Neural cell (in vitro differentiated cells): ENCODE measurements around the gene BHLHE23. TPM values are rescaled to one million over a fixed set of nuclear protein-coding genes. Genes with fewer than 3 reads are reported as not detected.

Source experiments
- H2AFZ ChIP-seq: fragments of 200-600, 300-800 bp; sonication (generic), shearing (Covaris generic); 2 replicates; pipeline ENCODE4 v1.6.0; 2014; ENCODE audit warnings: low read depth, mild to moderate bottlenecking, antibody characterized with exemption, low read length, moderate library complexity
- H3F3A ChIP-seq: fragments of 200-600 bp; shearing (Covaris generic); 2 replicates; pipeline ENCODE4 v1.6.1; 2016; ENCODE audit warnings: mild to moderate bottlenecking, moderate library complexity, mixed read lengths, antibody characterized with exemption, low read length; ENCODE audit not compliant: insufficient read depth, poor library complexity, severe bottlenecking
- H3K27ac ChIP-seq: fragments of 200-600, 300-800 bp; sonication (generic), shearing (Covaris generic); 2 replicates; pipeline ENCODE4 v1.5.1; 2014; ENCODE audit warnings: mild to moderate bottlenecking, low read length, moderate library complexity
- H3K27me3 ChIP-seq: fragments of 300-800, 200-600 bp; sonication (generic), shearing (Covaris generic); 2 replicates; pipeline ENCODE4 v1.6.0; 2014; ENCODE audit warnings: mild to moderate bottlenecking, low read depth, low read length, moderate library complexity; ENCODE audit not compliant: insufficient read depth
- H3K36me3 ChIP-seq: fragments of 300-800, 200-600 bp; sonication (generic), shearing (Covaris generic); 2 replicates; pipeline ENCODE4 v1.5.1; 2014; ENCODE audit warnings: mild to moderate bottlenecking, antibody characterized with exemption, low read length, moderate library complexity; ENCODE audit not compliant: insufficient read depth
- H3K4me2 ChIP-seq: fragments of 300-800, 200-600 bp; sonication (generic), shearing (Covaris generic); 2 replicates; pipeline ENCODE4 v1.6.0; 2014; ENCODE audit warnings: mild to moderate bottlenecking, low read length
- H3K4me3 ChIP-seq: fragments of 300-800, 200-600 bp; sonication (generic), shearing (Covaris generic); 2 replicates; pipeline ENCODE4 v1.5.1; 2014; ENCODE audit warnings: mild to moderate bottlenecking, low read length, moderate library complexity
- H3K79me2 ChIP-seq: fragments of 200-600 bp; shearing (Covaris generic); replicated peaks from 2 replicates; pipeline ENCODE4 v1.6.0; 2014; ENCODE audit warnings: mild to moderate bottlenecking, low read length, moderate library complexity; ENCODE audit not compliant: insufficient read depth
- H3K9ac ChIP-seq: fragments of 300-800, 200-600 bp; sonication (generic), shearing (Covaris generic); 2 replicates; pipeline ENCODE4 v1.6.1; 2016; ENCODE audit warnings: mild to moderate bottlenecking, low read length, mixed read lengths
- H3K9me2 ChIP-seq: fragments of 200-600 bp; shearing (Covaris generic); 2 replicates; pipeline ENCODE4 v1.6.1; 2016; ENCODE audit warnings: mild to moderate bottlenecking, low read length, mixed read lengths; ENCODE audit not compliant: insufficient read depth
- H3K9me3 ChIP-seq: fragments of 200-600, 300-800 bp; sonication (generic), shearing (Covaris generic); 2 replicates; pipeline ENCODE4 v1.6.1; 2016; ENCODE audit warnings: mild to moderate bottlenecking, mixed run types, low read length, moderate library complexity, mixed read lengths
- H4K20me1 ChIP-seq: fragments of 200-600 bp; shearing (Covaris generic); 2 replicates; pipeline ENCODE4 v1.6.1; 2016; ENCODE audit warnings: mild to moderate bottlenecking, mixed run types; ENCODE audit not compliant: insufficient read depth
- CTCF ChIP-seq: fragments of 450-650 bp; IDR thresholded peaks from 2 replicates; pipeline ENCODE4 v1.5.1; 2014; ENCODE audit warnings: antibody characterized with exemption, mild to moderate bottlenecking, moderate library complexity; ENCODE audit not compliant: poor library complexity, severe bottlenecking
- EP300 ChIP-seq: fragments of 450-650 bp; conservative IDR thresholded peaks from 2 replicates; pipeline ENCODE4 v1.6.1; 2014; ENCODE audit warnings: antibody characterized with exemption, mild to moderate bottlenecking, moderate library complexity; ENCODE audit not compliant: poor library complexity, severe bottlenecking
- EZH2 ChIP-seq: fragments of 200-600, 300-800 bp; shearing (Covaris generic), sonication (generic); IDR thresholded peaks from 2 replicates; pipeline ENCODE4 v1.6.1; 2014; ENCODE audit warnings: antibody characterized with exemption, low read length, borderline replicate concordance, mild to moderate bottlenecking; ENCODE audit not compliant: insufficient read depth, poor library complexity, severe bottlenecking
- MXI1 ChIP-seq: fragments of 450-650 bp; conservative IDR thresholded peaks from 2 replicates; pipeline ENCODE4 v1.6.1; 2014; ENCODE audit warnings: antibody characterized with exemption, mild to moderate bottlenecking; ENCODE audit not compliant: poor library complexity, severe bottlenecking
- POLR2AphosphoS5 ChIP-seq: IDR thresholded peaks from 2 replicates; pipeline ENCODE4 v1.6.1; 2012
- RAD21 ChIP-seq: fragments of 450-650 bp; conservative IDR thresholded peaks from 2 replicates; pipeline ENCODE4 v1.6.1; 2014; ENCODE audit warnings: antibody characterized with exemption, mild to moderate bottlenecking, moderate library complexity
- SMC3 ChIP-seq: fragments of 450-650 bp; conservative IDR thresholded peaks from 2 replicates; pipeline ENCODE4 v1.6.1; 2014; ENCODE audit warnings: antibody characterized with exemption, mild to moderate bottlenecking, moderate library complexity; ENCODE audit not compliant: poor library complexity
- TAF1 ChIP-seq: IDR thresholded peaks from 2 replicates; pipeline ENCODE4 v1.6.1; 2012; ENCODE audit warnings: low read depth
- polyA plus RNA-seq: library from polyadenylated mRNA; depleted of rRNA; stranded (reverse); fragments of >200 nt; gene quantifications from 2 replicates; pipeline ENCODE4 v1.2.3, GENCODE V29; 2014
- TF ChIP-seq, protein P1 (sequence below): IDR thresholded peaks from 2 replicates; pipeline ENCODE4 v1.6.1; 2012; ENCODE audit warnings: borderline replicate concordance

The BHLHE23 gene
- polyA plus RNA-seq, 1 donor from 2014 or later: not detected

- Histone ChIP-seq H3K9me3 (no peaks in the 10 kb centered on the region), H4K20me1 (no peaks in the 10 kb centered on the region), H3K79me2 (no peaks in the 10 kb centered on the region), H2AFZ (no peak overlapping the region), H3K9ac (no peak overlapping the region), H3K9me2 (no peaks in the 10 kb centered on the region), H3K4me3 (no peak overlapping the region), H3K27ac (no peak overlapping the region), H3K27me3 (peaks cover 17% of the 10 kb centered on the region), H3K36me3 (no peaks in the 10 kb centered on the region), H3K4me2 (no peak overlapping the region), H3F3A (no peaks in the 10 kb centered on the region)
- TF ChIP-seq EZH2: no peak
Measured at GRCh38 chr20:62969179-62969760, 37.5 kb downstream of the BHLHE23 start.

DNA sequence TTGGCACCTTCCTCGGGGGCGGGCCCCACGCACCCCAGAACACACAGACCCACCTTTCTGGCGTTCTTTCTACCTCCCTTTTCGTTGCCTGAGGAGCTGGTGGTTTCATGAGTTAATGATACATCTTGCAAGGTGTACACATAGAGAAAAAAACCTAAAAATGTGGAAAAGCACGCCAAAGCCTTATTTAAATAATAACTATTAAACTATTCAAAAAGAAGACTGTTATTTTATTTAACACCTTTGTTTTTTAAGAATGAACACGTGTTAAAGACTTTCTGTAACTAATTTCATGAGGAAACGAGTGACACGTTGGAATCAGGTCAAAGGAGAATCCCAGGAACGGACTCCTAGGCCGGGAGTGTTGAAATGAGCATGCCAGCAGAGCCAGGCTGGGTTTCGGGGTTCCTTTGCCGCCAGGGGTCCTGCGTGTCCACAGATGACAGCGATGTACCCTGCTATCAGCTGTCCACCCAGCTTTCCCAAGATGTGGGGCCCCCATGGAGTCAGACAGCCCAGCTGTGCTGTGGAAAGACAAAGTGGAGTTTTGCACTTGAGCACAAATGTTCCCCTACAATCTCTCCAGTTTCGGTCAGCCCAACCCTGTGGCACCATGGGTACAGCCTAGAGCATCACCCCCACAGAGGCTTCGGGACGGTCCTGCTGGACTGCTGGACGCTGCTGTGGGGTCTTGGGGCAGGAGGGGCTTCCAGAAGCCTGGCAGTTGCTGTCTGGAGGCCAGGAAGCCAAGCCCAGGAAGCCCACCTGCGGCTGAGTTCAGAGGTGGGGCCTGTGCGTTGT lies 38.2 kb downstream of the BHLHE23 start:
- Histone ChIP-seq H3K79me2 (no peaks in the 10 kb centered on the region), H3K36me3 (no peaks in the 10 kb centered on the region), H3K27me3 (peaks cover 12% of the 10 kb centered on the region), H3K9me3 (no peaks in the 10 kb centered on the region), H3F3A (no peaks in the 10 kb centered on the region), H3K4me2 (no peak overlapping the region), H3K27ac (no peak overlapping the region), H2AFZ (no peak overlapping the region), H3K9ac (no peak overlapping the region), H4K20me1 (no peaks in the 10 kb centered on the region), H3K9me2 (no peaks in the 10 kb centered on the region), H3K4me3 (no peak overlapping the region)
- no peak for TF ChIP-seq MXI1
- TF ChIP-seq POLR2AphosphoS5: no peak
- TF ChIP-seq EP300: no peak
- TF ChIP-seq CTCF: no peak
- TF ChIP-seq RAD21: no peak
- TF ChIP-seq SMC3: no peak
- TF ChIP-seq, protein P1, sequence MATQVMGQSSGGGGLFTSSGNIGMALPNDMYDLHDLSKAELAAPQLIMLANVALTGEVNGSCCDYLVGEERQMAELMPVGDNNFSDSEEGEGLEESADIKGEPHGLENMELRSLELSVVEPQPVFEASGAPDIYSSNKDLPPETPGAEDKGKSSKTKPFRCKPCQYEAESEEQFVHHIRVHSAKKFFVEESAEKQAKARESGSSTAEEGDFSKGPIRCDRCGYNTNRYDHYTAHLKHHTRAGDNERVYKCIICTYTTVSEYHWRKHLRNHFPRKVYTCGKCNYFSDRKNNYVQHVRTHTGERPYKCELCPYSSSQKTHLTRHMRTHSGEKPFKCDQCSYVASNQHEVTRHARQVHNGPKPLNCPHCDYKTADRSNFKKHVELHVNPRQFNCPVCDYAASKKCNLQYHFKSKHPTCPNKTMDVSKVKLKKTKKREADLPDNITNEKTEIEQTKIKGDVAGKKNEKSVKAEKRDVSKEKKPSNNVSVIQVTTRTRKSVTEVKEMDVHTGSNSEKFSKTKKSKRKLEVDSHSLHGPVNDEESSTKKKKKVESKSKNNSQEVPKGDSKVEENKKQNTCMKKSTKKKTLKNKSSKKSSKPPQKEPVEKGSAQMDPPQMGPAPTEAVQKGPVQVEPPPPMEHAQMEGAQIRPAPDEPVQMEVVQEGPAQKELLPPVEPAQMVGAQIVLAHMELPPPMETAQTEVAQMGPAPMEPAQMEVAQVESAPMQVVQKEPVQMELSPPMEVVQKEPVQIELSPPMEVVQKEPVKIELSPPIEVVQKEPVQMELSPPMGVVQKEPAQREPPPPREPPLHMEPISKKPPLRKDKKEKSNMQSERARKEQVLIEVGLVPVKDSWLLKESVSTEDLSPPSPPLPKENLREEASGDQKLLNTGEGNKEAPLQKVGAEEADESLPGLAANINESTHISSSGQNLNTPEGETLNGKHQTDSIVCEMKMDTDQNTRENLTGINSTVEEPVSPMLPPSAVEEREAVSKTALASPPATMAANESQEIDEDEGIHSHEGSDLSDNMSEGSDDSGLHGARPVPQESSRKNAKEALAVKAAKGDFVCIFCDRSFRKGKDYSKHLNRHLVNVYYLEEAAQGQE: no peak
- no peak for TF ChIP-seq EZH2
- TF ChIP-seq TAF1: no peak
